SK-N-SH (cell line): ENCODE data around the gene IFI16.

Experiments
- CTCF ChIP-seq: fragments of 200-600 bp; sonication (generic); IDR thresholded peaks from 2 replicates; pipeline ENCODE4 v1.6.1; 2017; ENCODE audit warnings: antibody characterized with exemption, mild to moderate bottlenecking, moderate library complexity
- JUND ChIP-seq: IDR thresholded peaks from 2 replicates; pipeline ENCODE4 v1.4.0; 2012
- NFIC ChIP-seq: IDR thresholded peaks from 2 replicates; pipeline ENCODE4 v1.4.0; 2012; ENCODE audit warnings: borderline replicate concordance
- RAD21 ChIP-seq: IDR thresholded peaks from 2 replicates; pipeline ENCODE4 v1.6.1; 2012; ENCODE audit warnings: mild to moderate bottlenecking, low read length
- TAF1 ChIP-seq: IDR thresholded peaks from 2 replicates; pipeline ENCODE4 v1.6.1; 2012; ENCODE audit warnings: low read depth, mild to moderate bottlenecking, low read length, moderate library complexity, borderline replicate concordance

GRCh38 chr1:159011751-159012150 lies 2.0 kb downstream of the IFI16 start:
- TF ChIP-seq NFIC (no peak), TAF1 (no peak), CTCF (no peak), JUND (no peak), RAD21 (no peak)
